ENCODE results near the gene IL17F. TPM values are rescaled to one million over a fixed set of nuclear protein-coding genes. Genes with fewer than 3 reads are reported as not detected.

The IL17F gene
- total RNA-seq, 1 experiment from 2014 or later, result not detected

DNA sequence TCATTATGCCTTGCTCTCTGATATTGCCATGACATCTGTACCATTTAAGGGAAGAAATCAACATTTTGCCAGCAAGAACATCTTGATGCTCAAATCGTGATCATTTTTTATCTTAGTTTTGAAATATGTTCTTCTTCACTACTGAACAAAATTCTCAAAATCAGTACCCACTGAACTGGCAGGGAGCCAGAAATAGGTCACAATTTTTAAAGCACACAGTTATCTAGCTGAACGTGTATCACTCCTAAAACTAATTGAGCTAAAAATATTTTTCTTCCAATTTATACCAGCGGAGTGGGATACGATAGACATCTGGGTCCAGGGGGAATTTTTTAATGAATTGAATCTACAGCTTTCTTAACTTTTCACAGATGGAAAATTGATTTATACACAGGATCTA lies 11.3 kb downstream of the IL17F start:
- POLR2A ChIA-PET (ENCODE audit: unreplicated experiment), result no interaction called here
- H3K27ac ChIP-seq (ENCODE audit: low read length), result no peak overlapping the region
- H3K4me1 ChIP-seq (ENCODE audit: insufficient read depth, low read length), result peaks cover 6% of the 10 kb centered on the region; the same call in 1 of the 2 replicates
- H4K20me1 ChIP-seq (ENCODE audit: low read length), result no peaks in the 10 kb centered on the region
- ATAC-seq (no peak), DNase-seq (no peak)
- H3K9ac ChIP-seq (ENCODE audit: low read length), result no peak overlapping the region
- intact Hi-C loops (cut with micrococcal nuclease), result no loop called here
- no peak overlapping the region for H2AFZ ChIP-seq (ENCODE audit: low read length)
- peaks cover 7% of the 10 kb centered on the region; the same call in 1 of the 2 replicates for H3K27me3 ChIP-seq (ENCODE audit: low read length)
- TF ChIP-seq, protein P1, sequence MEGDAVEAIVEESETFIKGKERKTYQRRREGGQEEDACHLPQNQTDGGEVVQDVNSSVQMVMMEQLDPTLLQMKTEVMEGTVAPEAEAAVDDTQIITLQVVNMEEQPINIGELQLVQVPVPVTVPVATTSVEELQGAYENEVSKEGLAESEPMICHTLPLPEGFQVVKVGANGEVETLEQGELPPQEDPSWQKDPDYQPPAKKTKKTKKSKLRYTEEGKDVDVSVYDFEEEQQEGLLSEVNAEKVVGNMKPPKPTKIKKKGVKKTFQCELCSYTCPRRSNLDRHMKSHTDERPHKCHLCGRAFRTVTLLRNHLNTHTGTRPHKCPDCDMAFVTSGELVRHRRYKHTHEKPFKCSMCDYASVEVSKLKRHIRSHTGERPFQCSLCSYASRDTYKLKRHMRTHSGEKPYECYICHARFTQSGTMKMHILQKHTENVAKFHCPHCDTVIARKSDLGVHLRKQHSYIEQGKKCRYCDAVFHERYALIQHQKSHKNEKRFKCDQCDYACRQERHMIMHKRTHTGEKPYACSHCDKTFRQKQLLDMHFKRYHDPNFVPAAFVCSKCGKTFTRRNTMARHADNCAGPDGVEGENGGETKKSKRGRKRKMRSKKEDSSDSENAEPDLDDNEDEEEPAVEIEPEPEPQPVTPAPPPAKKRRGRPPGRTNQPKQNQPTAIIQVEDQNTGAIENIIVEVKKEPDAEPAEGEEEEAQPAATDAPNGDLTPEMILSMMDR (conservative IDR thresholded peaks at IDR 0.05; ENCODE audit: low read depth, low read length), result no peak
- TF ChIP-seq EZH2phosphoT487 (IDR thresholded peaks at IDR 0.05; ENCODE audit: borderline replicate concordance, low read length) (no peak), EZH2 (IDR thresholded peaks at IDR 0.05; ENCODE audit: low read length, unreplicated experiment) (no peak)
- H3K4me2 ChIP-seq (ENCODE audit: low read length), result no peak overlapping the region
- H3K4me3 ChIP-seq (ENCODE audit: low read length), result no peak overlapping the region
- BruUV-seq (replicated peaks), result no TSS peak
- no peaks in the 10 kb centered on the region for H3K36me3 ChIP-seq (ENCODE audit: low read depth, low read length)
- no peaks in the 10 kb centered on the region for H3F3A ChIP-seq (ENCODE audit: low read length, unreplicated experiment)
- H3K79me2 ChIP-seq (ENCODE audit: low read length), result no peaks in the 10 kb centered on the region
- H3K9me3 ChIP-seq (ENCODE audit: low read length), result no peaks in the 10 kb centered on the region
- no peaks in the 10 kb centered on the region for H3K9me2 ChIP-seq (replicated peaks; ENCODE audit: low read length)
- CTCF ChIA-PET, result no interaction called here

DNA sequence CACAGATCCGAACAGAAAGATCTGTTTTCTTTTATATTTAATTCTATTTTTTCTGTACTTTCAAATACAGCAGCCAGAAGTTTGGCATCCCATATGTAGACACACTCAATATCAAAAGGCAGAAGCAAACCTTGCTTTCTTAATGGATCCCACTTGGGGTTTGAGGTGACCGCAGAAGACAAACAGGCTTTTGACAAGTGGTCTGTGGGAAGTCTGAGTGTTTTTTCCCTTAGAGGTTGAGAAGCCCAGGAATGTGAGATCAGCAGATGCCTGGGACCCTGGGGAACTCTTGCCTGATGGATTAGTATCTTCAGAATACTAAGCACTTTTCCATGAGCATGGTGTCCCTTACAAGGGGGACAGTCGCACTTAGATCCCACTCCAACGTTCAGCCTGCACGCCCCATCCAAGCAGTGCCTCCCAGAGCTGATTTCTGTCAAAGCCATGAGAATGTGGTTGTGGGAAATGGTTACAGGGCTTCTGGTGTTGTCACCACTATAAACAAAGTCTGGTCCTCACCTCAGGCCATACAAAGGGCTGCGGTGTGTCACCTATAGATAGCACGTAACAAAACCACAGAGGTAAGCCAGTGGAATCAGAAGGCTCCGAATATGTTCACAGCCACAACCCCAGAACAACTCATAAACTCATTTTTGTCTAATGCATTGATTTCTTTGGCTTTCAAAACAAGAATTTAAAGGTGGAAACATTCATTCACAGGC lies 12.7 kb downstream of the IL17F start:
- ATAC-seq, result no peak
- CTCF ChIA-PET, result no interaction called here
- H3K4me2 ChIP-seq (ENCODE audit: low read length), result no peak overlapping the region
- H3F3A ChIP-seq (ENCODE audit: low read length, unreplicated experiment), result no peaks in the 10 kb centered on the region
- TF ChIP-seq, protein P1 (conservative IDR thresholded peaks at IDR 0.05; ENCODE audit: low read depth, low read length), result no peak
- no peak for TF ChIP-seq EZH2 (IDR thresholded peaks at IDR 0.05; ENCODE audit: low read length, unreplicated experiment)
- no peak for TF ChIP-seq EZH2phosphoT487 (IDR thresholded peaks at IDR 0.05; ENCODE audit: borderline replicate concordance, low read length)
- no peaks in the 10 kb centered on the region for H4K20me1 ChIP-seq (ENCODE audit: low read length)
- H3K9me2 ChIP-seq (replicated peaks; ENCODE audit: low read length), result no peaks in the 10 kb centered on the region
- H2AFZ ChIP-seq (ENCODE audit: low read length), result no peak overlapping the region
- H3K36me3 ChIP-seq (ENCODE audit: low read depth, low read length), result no peaks in the 10 kb centered on the region
- POLR2A ChIA-PET (ENCODE audit: unreplicated experiment), result no interaction called here
- no peaks in the 10 kb centered on the region for H3K9me3 ChIP-seq (ENCODE audit: low read length)
- H3K9ac ChIP-seq (ENCODE audit: low read length), result no peak overlapping the region
- intact Hi-C loops (cut with micrococcal nuclease), result no loop called here
- DNase-seq, result no peak
- peaks cover 6% of the 10 kb centered on the region; the same call in 1 of the 2 replicates for H3K4me1 ChIP-seq (ENCODE audit: insufficient read depth, low read length)
- H3K79me2 ChIP-seq (ENCODE audit: low read length), result no peaks in the 10 kb centered on the region
- no peak overlapping the region for H3K4me3 ChIP-seq (ENCODE audit: low read length)
- no peaks in the 10 kb centered on the region for H3K27me3 ChIP-seq (ENCODE audit: low read length)
- BruUV-seq (replicated peaks), result no TSS peak
- H3K27ac ChIP-seq (ENCODE audit: low read length), result no peak overlapping the region

DNA sequence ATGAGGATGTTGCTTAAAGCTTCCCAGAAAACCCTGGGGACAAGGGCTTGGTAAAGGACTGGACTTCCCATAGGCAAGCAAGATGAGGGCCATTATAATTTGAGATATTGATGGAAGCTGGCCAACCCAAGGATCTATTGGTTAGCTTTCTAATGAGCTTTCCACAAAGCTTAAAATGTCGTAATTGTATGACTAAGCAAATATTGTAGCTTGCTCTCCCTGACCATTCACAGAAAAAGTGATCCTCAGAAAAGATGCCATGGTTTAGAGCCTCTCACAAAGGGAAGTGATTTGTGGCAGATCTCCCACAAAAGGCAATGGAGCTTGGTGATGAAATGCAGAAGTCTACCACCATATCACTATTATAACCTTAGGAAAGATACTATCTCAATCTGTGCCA lies 13.6 kb downstream of the IL17F start:
- Histone ChIP-seq H3K27ac (ENCODE audit: low read length) (no peak overlapping the region), H3K4me1 (ENCODE audit: insufficient read depth, low read length) (peaks cover 6% of the 10 kb centered on the region; the same call in 1 of the 2 replicates), H2AFZ (ENCODE audit: low read length) (no peak overlapping the region), H3K9me3 (ENCODE audit: low read length) (no peaks in the 10 kb centered on the region), H3F3A (ENCODE audit: low read length, unreplicated experiment) (no peaks in the 10 kb centered on the region), H3K4me2 (ENCODE audit: low read length) (no peak overlapping the region), H3K79me2 (ENCODE audit: low read length) (no peaks in the 10 kb centered on the region), H3K9ac (ENCODE audit: low read length) (no peak overlapping the region), H3K9me2 (replicated peaks; ENCODE audit: low read length) (no peaks in the 10 kb centered on the region), H3K27me3 (ENCODE audit: low read length) (peaks cover 4% of the 10 kb centered on the region; the same call in 1 of the 2 replicates), H4K20me1 (ENCODE audit: low read length) (no peaks in the 10 kb centered on the region), H3K36me3 (ENCODE audit: low read depth, low read length) (no peaks in the 10 kb centered on the region), H3K4me3 (ENCODE audit: low read length) (no peak overlapping the region)
- ChIA-PET CTCF (no interaction called here), POLR2A (ENCODE audit: unreplicated experiment) (no interaction called here)
- BruUV-seq (replicated peaks), result no TSS peak
- ATAC-seq (no peak), DNase-seq (no peak)
- TF ChIP-seq EZH2 (IDR thresholded peaks at IDR 0.05; ENCODE audit: low read length, unreplicated experiment) (no peak), EZH2phosphoT487 (IDR thresholded peaks at IDR 0.05; ENCODE audit: borderline replicate concordance, low read length) (no peak)
- TF ChIP-seq, protein P1 (conservative IDR thresholded peaks at IDR 0.05; ENCODE audit: low read depth, low read length), result no peak
- intact Hi-C loops (cut with micrococcal nuclease), result no loop called here
